Uterus (tissue), 2 donors: ENCODE data around the gene MMP20.

Source experiments
- CTCF ChIP-seq, 4 experiments: fragments of 200-600 bp in 2 of 4; fragments of 450-650 bp in 2 of 4; sonication (generic) in 2 of 4; IDR thresholded peaks; one replicate each; pipeline ENCODE4 v1.5.1; 2016 to 2019; ENCODE audit warnings: antibody characterized with exemption in 4 of 4, mild to moderate bottlenecking in 2 of 4, moderate library complexity in 1 of 4
- POLR2A ChIP-seq, 2 donors: fragments of 450-650 bp; IDR thresholded peaks; one replicate each; pipeline ENCODE4 v1.6.1; 2016; ENCODE audit warnings: antibody characterized with exemption in 2 of 2, mild to moderate bottlenecking in 1 of 2, moderate library complexity in 1 of 2

GRCh38 chr11:102603091-102603490 lies 22.0 kb downstream of the MMP20 start:
- no peak for TF ChIP-seq CTCF (IDR thresholded peaks at IDR 0.05)
- TF ChIP-seq POLR2A (IDR thresholded peaks at IDR 0.05): no peak
